Esophagus squamous epithelium (tissue), 4 donors: Measurements from ENCODE around the gene C11orf97.

ENCODE experiments used
- CTCF ChIP-seq, 6 experiments: fragments of 450-650 bp in 4 of 6; fragments of 200-600 bp in 2 of 6; sonication (generic) in 2 of 6; IDR thresholded peaks; one replicate each; pipeline ENCODE4 v1.5.1; 2016 to 2019; ENCODE audit warnings: antibody characterized with exemption in 6 of 6, mild to moderate bottlenecking in 4 of 6, moderate library complexity in 4 of 6
- POLR2A ChIP-seq, 4 donors: fragments of 450-650 bp; IDR thresholded peaks; one replicate each; pipeline ENCODE4 v1.6.1; 2017; ENCODE audit warnings: antibody characterized with exemption in 4 of 4, mild to moderate bottlenecking in 4 of 4, moderate library complexity in 3 of 4

GRCh38 chr11:94525546-94526324, 13.5 kb downstream of the C11orf97 start:
- no peak for TF ChIP-seq CTCF (IDR thresholded peaks at IDR 0.05)
- no peak for TF ChIP-seq POLR2A (IDR thresholded peaks at IDR 0.05)
